Measurements from ENCODE around the gene ARID1B.
A peak's percentile ranks its signal among the peaks of the same experiment; 100 is the strongest.

GRCh38 chr6:156866220-156867015 is 89.2 kb downstream of the ARID1B start:
- TF ChIP-seq CTCF (IDR thresholded peaks at IDR 0.05), result peak in 1 of 6 experiments; percentile 15
- no peak for TF ChIP-seq POLR2A (IDR thresholded peaks at IDR 0.05)
